Neural cell (in vitro differentiated cells): ENCODE data around the gene VPS8. TPM values are rescaled to one million over a fixed set of nuclear protein-coding genes. Genes with fewer than 3 reads are reported as not detected.

Experiments used
- H2AFZ ChIP-seq: fragments of 200-600, 300-800 bp; sonication (generic), shearing (Covaris generic); 2 replicates; pipeline ENCODE4 v1.6.0; 2014; ENCODE audit warnings: low read depth, mild to moderate bottlenecking, antibody characterized with exemption, low read length, moderate library complexity
- H3F3A ChIP-seq: fragments of 200-600 bp; shearing (Covaris generic); 2 replicates; pipeline ENCODE4 v1.6.1; 2016; ENCODE audit warnings: mild to moderate bottlenecking, moderate library complexity, mixed read lengths, antibody characterized with exemption, low read length; ENCODE audit not compliant: insufficient read depth, poor library complexity, severe bottlenecking
- H3K27ac ChIP-seq: fragments of 200-600, 300-800 bp; sonication (generic), shearing (Covaris generic); 2 replicates; pipeline ENCODE4 v1.5.1; 2014; ENCODE audit warnings: mild to moderate bottlenecking, low read length, moderate library complexity
- H3K27me3 ChIP-seq: fragments of 300-800, 200-600 bp; sonication (generic), shearing (Covaris generic); 2 replicates; pipeline ENCODE4 v1.6.0; 2014; ENCODE audit warnings: mild to moderate bottlenecking, low read depth, low read length, moderate library complexity; ENCODE audit not compliant: insufficient read depth
- H3K36me3 ChIP-seq: fragments of 300-800, 200-600 bp; sonication (generic), shearing (Covaris generic); 2 replicates; pipeline ENCODE4 v1.5.1; 2014; ENCODE audit warnings: mild to moderate bottlenecking, antibody characterized with exemption, low read length, moderate library complexity; ENCODE audit not compliant: insufficient read depth
- H3K4me2 ChIP-seq: fragments of 300-800, 200-600 bp; sonication (generic), shearing (Covaris generic); 2 replicates; pipeline ENCODE4 v1.6.0; 2014; ENCODE audit warnings: mild to moderate bottlenecking, low read length
- H3K4me3 ChIP-seq: fragments of 300-800, 200-600 bp; sonication (generic), shearing (Covaris generic); 2 replicates; pipeline ENCODE4 v1.5.1; 2014; ENCODE audit warnings: mild to moderate bottlenecking, low read length, moderate library complexity
- H3K79me2 ChIP-seq: fragments of 200-600 bp; shearing (Covaris generic); replicated peaks from 2 replicates; pipeline ENCODE4 v1.6.0; 2014; ENCODE audit warnings: mild to moderate bottlenecking, low read length, moderate library complexity; ENCODE audit not compliant: insufficient read depth
- H3K9ac ChIP-seq: fragments of 300-800, 200-600 bp; sonication (generic), shearing (Covaris generic); 2 replicates; pipeline ENCODE4 v1.6.1; 2016; ENCODE audit warnings: mild to moderate bottlenecking, low read length, mixed read lengths
- H3K9me2 ChIP-seq: fragments of 200-600 bp; shearing (Covaris generic); 2 replicates; pipeline ENCODE4 v1.6.1; 2016; ENCODE audit warnings: mild to moderate bottlenecking, low read length, mixed read lengths; ENCODE audit not compliant: insufficient read depth
- H3K9me3 ChIP-seq: fragments of 200-600, 300-800 bp; sonication (generic), shearing (Covaris generic); 2 replicates; pipeline ENCODE4 v1.6.1; 2016; ENCODE audit warnings: mild to moderate bottlenecking, mixed run types, low read length, moderate library complexity, mixed read lengths
- H4K20me1 ChIP-seq: fragments of 200-600 bp; shearing (Covaris generic); 2 replicates; pipeline ENCODE4 v1.6.1; 2016; ENCODE audit warnings: mild to moderate bottlenecking, mixed run types; ENCODE audit not compliant: insufficient read depth
- CTCF ChIP-seq: fragments of 450-650 bp; IDR thresholded peaks from 2 replicates; pipeline ENCODE4 v1.5.1; 2014; ENCODE audit warnings: antibody characterized with exemption, mild to moderate bottlenecking, moderate library complexity; ENCODE audit not compliant: poor library complexity, severe bottlenecking
- EP300 ChIP-seq: fragments of 450-650 bp; conservative IDR thresholded peaks from 2 replicates; pipeline ENCODE4 v1.6.1; 2014; ENCODE audit warnings: antibody characterized with exemption, mild to moderate bottlenecking, moderate library complexity; ENCODE audit not compliant: poor library complexity, severe bottlenecking
- EZH2 ChIP-seq: fragments of 200-600, 300-800 bp; shearing (Covaris generic), sonication (generic); IDR thresholded peaks from 2 replicates; pipeline ENCODE4 v1.6.1; 2014; ENCODE audit warnings: antibody characterized with exemption, low read length, borderline replicate concordance, mild to moderate bottlenecking; ENCODE audit not compliant: insufficient read depth, poor library complexity, severe bottlenecking
- MXI1 ChIP-seq: fragments of 450-650 bp; conservative IDR thresholded peaks from 2 replicates; pipeline ENCODE4 v1.6.1; 2014; ENCODE audit warnings: antibody characterized with exemption, mild to moderate bottlenecking; ENCODE audit not compliant: poor library complexity, severe bottlenecking
- POLR2AphosphoS5 ChIP-seq: IDR thresholded peaks from 2 replicates; pipeline ENCODE4 v1.6.1; 2012
- RAD21 ChIP-seq: fragments of 450-650 bp; conservative IDR thresholded peaks from 2 replicates; pipeline ENCODE4 v1.6.1; 2014; ENCODE audit warnings: antibody characterized with exemption, mild to moderate bottlenecking, moderate library complexity
- REST ChIP-seq: IDR thresholded peaks from 2 replicates; pipeline ENCODE4 v1.6.1; 2012; ENCODE audit warnings: borderline replicate concordance
- SMC3 ChIP-seq: fragments of 450-650 bp; conservative IDR thresholded peaks from 2 replicates; pipeline ENCODE4 v1.6.1; 2014; ENCODE audit warnings: antibody characterized with exemption, mild to moderate bottlenecking, moderate library complexity; ENCODE audit not compliant: poor library complexity
- TAF1 ChIP-seq: IDR thresholded peaks from 2 replicates; pipeline ENCODE4 v1.6.1; 2012; ENCODE audit warnings: low read depth
- polyA plus RNA-seq: library from polyadenylated mRNA; depleted of rRNA; stranded (reverse); fragments of >200 nt; gene quantifications from 2 replicates; pipeline ENCODE4 v1.2.3, GENCODE V29; 2014

VPS8 gene
- polyA plus RNA-seq, 1 donor from 2014 or later: 146 TPM

- Histone ChIP-seq H2AFZ (no peak overlapping the region), H3K4me2 (no peak overlapping the region), H3K4me3 (no peak overlapping the region), H3K27me3 (no peaks in the 10 kb centered on the region), H4K20me1 (no peaks in the 10 kb centered on the region), H3F3A (no peaks in the 10 kb centered on the region), H3K36me3 (no peaks in the 10 kb centered on the region), H3K9me2 (no peaks in the 10 kb centered on the region), H3K9me3 (no peaks in the 10 kb centered on the region), H3K79me2 (no peaks in the 10 kb centered on the region), H3K9ac (no peak overlapping the region), H3K27ac (no peak overlapping the region)
- TF ChIP-seq EZH2: no peak
- no peak for TF ChIP-seq SMC3
- no peak for TF ChIP-seq REST
- TF ChIP-seq CTCF: no peak
Measured at GRCh38 chr3:184842433-184842832, 30.5 kb downstream of the VPS8 start.

- Histone ChIP-seq H3F3A (no peaks in the 10 kb centered on the region), H4K20me1 (no peaks in the 10 kb centered on the region), H2AFZ (no peak overlapping the region), H3K79me2 (no peaks in the 10 kb centered on the region), H3K9ac (no peak overlapping the region), H3K4me2 (no peak overlapping the region), H3K4me3 (no peak overlapping the region), H3K36me3 (peaks cover 8% of the 10 kb centered on the region), H3K9me3 (no peaks in the 10 kb centered on the region), H3K9me2 (no peaks in the 10 kb centered on the region), H3K27ac (no peak overlapping the region), H3K27me3 (no peaks in the 10 kb centered on the region)
- TF ChIP-seq SMC3 (no peak), RAD21 (no peak), POLR2AphosphoS5 (no peak), EP300 (no peak), CTCF (no peak), MXI1 (no peak), TAF1 (no peak), EZH2 (no peak), REST (no peak)
Measured at GRCh38 chr3:184845819-184846218, 33.9 kb downstream of the VPS8 start.
